Transverse colon (tissue), 4 donors: ENCODE measurements around the gene STPG1. TPM values are rescaled to one million over a fixed set of nuclear protein-coding genes. Genes with fewer than 3 reads are reported as not detected.

Source experiments
- DNase-seq: peaks from one replicate; pipeline ENCODE4 v3.0.0-alpha.2; 2019
- H3K27ac ChIP-seq, 4 donors: fragments of 200-600 bp; sonication (generic); 2 replicates each; pipeline ENCODE4 v1.5.1; 2016 to 2018; ENCODE audit warnings: inconsistent platforms in 4 of 4
- H3K27me3 ChIP-seq: fragments of 200-600 bp; sonication (generic); 2 replicates; pipeline ENCODE4 v1.5.1; 2017; ENCODE audit warnings: inconsistent platforms
- H3K36me3 ChIP-seq, 4 donors: fragments of 200-600 bp; sonication (generic); 2 replicates each; pipeline ENCODE4 v1.5.1; 2017 to 2019; ENCODE audit warnings: inconsistent platforms in 4 of 4
- H3K4me1 ChIP-seq, 4 donors: fragments of 200-600 bp; sonication (generic); 2 replicates each; pipeline ENCODE4 v1.5.1; 2017 to 2020; ENCODE audit warnings: inconsistent platforms in 4 of 4
- H3K4me3 ChIP-seq, 4 donors: fragments of 200-600 bp; sonication (generic); 1 replicate in 1 of 4; 2 replicates in 3 of 4; pipeline versions ENCODE4 v1.5.1 to v1.6.1; 2017 to 2019; ENCODE audit warnings: inconsistent platforms in 4 of 4
- H3K9me3 ChIP-seq, 2 donors: fragments of 200-600 bp; sonication (generic); 2 replicates each; pipeline ENCODE4 v1.5.1; 2017 to 2019; ENCODE audit warnings: inconsistent platforms in 2 of 2
- EP300 ChIP-seq: sonication (generic); formaldehyde crosslinking; IDR thresholded peaks from one replicate; pipeline ENCODE4 v1.6.1; 2017; ENCODE audit warnings: antibody characterized with exemption, low read depth
- POLR2A ChIP-seq: fragments of 450-650 bp; IDR thresholded peaks from one replicate; pipeline ENCODE4 v1.6.1; 2016; ENCODE audit warnings: antibody characterized with exemption, mild to moderate bottlenecking, moderate library complexity
- POLR2AphosphoS5 ChIP-seq, 3 donors: sonication (generic); formaldehyde crosslinking; IDR thresholded peaks; one replicate each; pipeline ENCODE4 v1.6.1; 2016; ENCODE audit warnings: antibody characterized with exemption in 3 of 3
- WGBS, 2 donors: methylation state at CpG; one replicate each; pipeline ENCODE4 v1.1.5; 2018; ENCODE audit warnings: low coverage in 1 of 2; 5-methylcytosine and 5-hydroxymethylcytosine counted together
- in situ Hi-C, 4 donors: fragments of 200-750 bp; cut with MboI; loops; one replicate each; pipeline versions ENCODE4 v1.15.0 to v1.15.1; 2017; ENCODE audit warnings: low sequenced_read_pairs in 3 of 4, low pct_ligation_motif_present in 1 of 4, low pct_unique_long_range_greater_than_20kb in 1 of 4
- intact Hi-C: fragments of 100-400 bp; cut with DNase I; formaldehyde crosslinking; loops from one replicate; pipeline ENCODE4 v1.15.1; 2023; ENCODE audit warnings: low total_unique reads
- total RNA-seq, 4 donors: library from RNA; depleted of rRNA; stranded (reverse); fragments of >200 nt; gene quantifications; one replicate each; pipeline ENCODE4 v1.1.0, GENCODE V29; 2016
- TF ChIP-seq, protein P1 (sequence below), 5 experiments: fragments of 200-600 bp in 3 of 5; fragments of 450-650 bp in 2 of 5; sonication (generic) in 3 of 5; IDR thresholded peaks; 1 replicate in 2 of 5; 2 replicates in 3 of 5; pipeline ENCODE4 v1.5.1; 2016 to 2017; ENCODE audit warnings: antibody characterized with exemption in 5 of 5, inconsistent platforms in 3 of 5, mild to moderate bottlenecking in 2 of 5, moderate library complexity in 1 of 5

STPG1 gene
- total RNA-seq, 4 donors from 2014 or later = 4.6 to 33.7 (median 23.3) TPM

GRCh38 chr1:24362396-24362795 is 51.2 kb downstream of the STPG1 start:
- no peaks in the 10 kb centered on the region for H3K9me3 ChIP-seq
- no peak overlapping the region for H3K27ac ChIP-seq
- no peaks in the 10 kb centered on the region for H3K36me3 ChIP-seq
- in situ Hi-C loops = no loop called here
- no peak overlapping the region for H3K4me3 ChIP-seq
- intact Hi-C loops = no loop called here
- peaks cover 3 to 21% (median 18%) of the 10 kb centered on the region in 4 donors for H3K4me1 ChIP-seq
- 100% methylated on average over 2 of the region's 2 CpGs; no CpG with 5 or more reads in 1 of the 2 donors for WGBS, 2 donors
- DNase-seq = no peak
- TF ChIP-seq POLR2A (no peak), POLR2AphosphoS5 (IDR thresholded peaks at IDR 0.05) (no peak), EP300 (no peak)
- TF ChIP-seq, protein P1, sequence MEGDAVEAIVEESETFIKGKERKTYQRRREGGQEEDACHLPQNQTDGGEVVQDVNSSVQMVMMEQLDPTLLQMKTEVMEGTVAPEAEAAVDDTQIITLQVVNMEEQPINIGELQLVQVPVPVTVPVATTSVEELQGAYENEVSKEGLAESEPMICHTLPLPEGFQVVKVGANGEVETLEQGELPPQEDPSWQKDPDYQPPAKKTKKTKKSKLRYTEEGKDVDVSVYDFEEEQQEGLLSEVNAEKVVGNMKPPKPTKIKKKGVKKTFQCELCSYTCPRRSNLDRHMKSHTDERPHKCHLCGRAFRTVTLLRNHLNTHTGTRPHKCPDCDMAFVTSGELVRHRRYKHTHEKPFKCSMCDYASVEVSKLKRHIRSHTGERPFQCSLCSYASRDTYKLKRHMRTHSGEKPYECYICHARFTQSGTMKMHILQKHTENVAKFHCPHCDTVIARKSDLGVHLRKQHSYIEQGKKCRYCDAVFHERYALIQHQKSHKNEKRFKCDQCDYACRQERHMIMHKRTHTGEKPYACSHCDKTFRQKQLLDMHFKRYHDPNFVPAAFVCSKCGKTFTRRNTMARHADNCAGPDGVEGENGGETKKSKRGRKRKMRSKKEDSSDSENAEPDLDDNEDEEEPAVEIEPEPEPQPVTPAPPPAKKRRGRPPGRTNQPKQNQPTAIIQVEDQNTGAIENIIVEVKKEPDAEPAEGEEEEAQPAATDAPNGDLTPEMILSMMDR (IDR thresholded peaks at IDR 0.05) = no peak
- H3K27me3 ChIP-seq = no peaks in the 10 kb centered on the region

- intact Hi-C loops (no loop called here), in situ Hi-C loops (no loop called here)
- Histone ChIP-seq H3K27me3 (no peaks in the 10 kb centered on the region), H3K9me3 (no peaks in the 10 kb centered on the region), H3K27ac (no peak overlapping the region), H3K36me3 (no peaks in the 10 kb centered on the region), H3K4me1 (peaks cover 3 to 21% (median 18%) of the 10 kb centered on the region in 4 donors), H3K4me3 (no peak overlapping the region)
- DNase-seq = no peak
- TF ChIP-seq POLR2AphosphoS5 (IDR thresholded peaks at IDR 0.05) (no peak), POLR2A (no peak), EP300 (no peak)
- TF ChIP-seq, protein P1 (IDR thresholded peaks at IDR 0.05) = no peak
- WGBS, 2 donors = 100% methylated on average over 3 of the region's 3 CpGs; no CpG with 5 or more reads in 1 of the 2 donors
Observed at GRCh38 chr1:24361811-24362210, 51.8 kb downstream of the STPG1 start.

DNA sequence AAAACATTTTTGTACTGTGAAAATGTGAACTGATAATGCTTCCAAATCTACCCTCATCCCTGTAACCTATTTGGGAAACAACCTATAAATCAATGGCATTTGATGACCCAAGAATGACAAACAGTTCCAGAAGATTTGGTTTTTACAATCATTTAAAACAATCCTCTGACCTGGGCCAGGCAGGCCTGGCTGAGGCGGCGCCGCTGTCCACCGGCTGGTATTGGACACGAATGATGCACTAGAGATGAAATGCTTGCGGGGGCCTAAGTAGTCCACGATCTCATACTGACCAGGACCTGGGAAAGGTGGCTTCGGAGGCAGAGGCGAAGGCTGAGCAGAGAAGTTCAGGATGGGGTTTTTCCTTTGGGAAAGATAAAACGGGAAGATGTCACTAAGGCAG is 52.9 kb downstream of the STPG1 start:
- 94 to 100% methylated on average over 6 to 10 of the region's 10 CpGs for WGBS, 2 donors
- DNase-seq = no peak
- no peaks in the 10 kb centered on the region for H3K9me3 ChIP-seq

DNA sequence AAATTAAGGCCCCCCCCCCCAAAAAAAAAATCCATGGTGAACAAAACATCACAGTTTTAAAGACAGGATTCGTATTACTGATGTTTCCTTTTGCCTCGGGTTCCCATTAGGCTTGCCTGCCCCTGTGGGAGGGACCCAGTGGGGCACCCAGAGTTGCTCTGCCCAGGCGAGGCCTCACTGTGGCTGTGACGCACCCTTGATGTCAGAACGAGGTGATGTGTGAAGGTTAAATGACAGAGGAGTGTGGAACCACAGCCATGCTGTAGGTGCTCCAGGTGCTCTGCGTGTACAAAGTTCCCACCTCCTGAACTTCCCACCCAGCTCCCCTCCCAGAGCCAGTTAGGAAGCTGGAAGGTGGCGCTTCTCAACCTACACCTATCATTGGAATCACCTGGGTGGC is 56.5 kb downstream of the STPG1 start:
- 67 to 93% methylated on average over 1 to 7 of the region's 7 CpGs for WGBS, 2 donors
- DNase-seq = no peak
- H3K27ac ChIP-seq = no peak overlapping the region
- no peak for TF ChIP-seq EP300
- TF ChIP-seq, protein P1 (IDR thresholded peaks at IDR 0.05) = no peak
- in situ Hi-C loops (no loop called here), intact Hi-C loops (no loop called here)
- no peaks in the 10 kb centered on the region for H3K36me3 ChIP-seq
- no peaks in the 10 kb centered on the region for H3K4me1 ChIP-seq
- no peaks in the 10 kb centered on the region for H3K9me3 ChIP-seq
- no peaks in the 10 kb centered on the region for H3K27me3 ChIP-seq
- no peak overlapping the region for H3K4me3 ChIP-seq

More for the DNA sequence above, 52.9 kb downstream of the STPG1 start:
- intact Hi-C loops (no loop called here), in situ Hi-C loops (no loop called here)
- H3K27me3 ChIP-seq = no peaks in the 10 kb centered on the region
- no peak overlapping the region for H3K4me3 ChIP-seq
- TF ChIP-seq, protein P1 (IDR thresholded peaks at IDR 0.05) = no peak
- TF ChIP-seq POLR2AphosphoS5 (IDR thresholded peaks at IDR 0.05) = no peak
- no peak for TF ChIP-seq POLR2A
- no peak for TF ChIP-seq EP300
- no peaks in the 10 kb centered on the region for H3K36me3 ChIP-seq
- no peak overlapping the region for H3K27ac ChIP-seq
- peaks cover 3 to 16% (median 16%) of the 10 kb centered on the region in 4 donors for H3K4me1 ChIP-seq
